Medulla oblongata (tissue), 1 donor: Measurements from ENCODE around the gene QKI.
"Not testable (repeated sequence)": the region's sequence is repeated elsewhere in the genome, so short reads cannot be mapped to it uniquely, and the experiment has no call there.

Source experiments
- DNase-seq: peaks from one replicate; pipeline ENCODE4 v3.0.0-alpha.2; 2015; ENCODE audit errors: extremely low spot score

QKI gene

GRCh38 chr6:163414946-163415619 lies 565 bp downstream of the QKI start:
- no peak for DNase-seq

GRCh38 chr6:163415620-163416556 lies 1.4 kb downstream of the QKI start:
- DNase-seq, result peak; percentile 66

- DNase-seq, result peak; percentile 93
Observed at GRCh38 chr6:163416557-163417253, 2.2 kb downstream of the QKI start.

- peak; percentile 63 for DNase-seq
Observed at GRCh38 chr6:163417595-163417994, 3.1 kb downstream of the QKI start.

- DNase-seq, result no peak
Observed at GRCh38 chr6:163418311-163419029, 4.0 kb downstream of the QKI start.

- peak; percentile 66 for DNase-seq
Observed at GRCh38 chr6:163419413-163420288, 5.1 kb downstream of the QKI start.

GRCh38 chr6:163420289-163420614 lies 5.7 kb downstream of the QKI start:
- DNase-seq, result peak; percentile 63

GRCh38 chr6:163422550-163422949 lies 8.0 kb downstream of the QKI start:
- no peak for DNase-seq

GRCh38 chr6:163423696-163424095 lies 9.2 kb downstream of the QKI start:
- DNase-seq, result no peak

GRCh38 chr6:163427498-163428254 lies 13.2 kb downstream of the QKI start:
- DNase-seq, result no peak

GRCh38 chr6:163428373-163428772 lies 13.9 kb downstream of the QKI start:
- DNase-seq, result no peak

- no peak for DNase-seq
Observed at GRCh38 chr6:163429858-163430448, 15.4 kb downstream of the QKI start.

- no peak for DNase-seq
Observed at GRCh38 chr6:163432300-163432699, 17.8 kb downstream of the QKI start.

- DNase-seq, result not testable (repeated sequence)
Observed at GRCh38 chr6:163433486-163433885, 19.0 kb downstream of the QKI start.

- no peak for DNase-seq
Observed at GRCh38 chr6:163435023-163435422, 20.5 kb downstream of the QKI start.

GRCh38 chr6:163436843-163437242 lies 22.3 kb downstream of the QKI start:
- DNase-seq, result no peak

GRCh38 chr6:163437466-163437865 lies 22.9 kb downstream of the QKI start:
- DNase-seq, result no peak

- DNase-seq, result no peak
Observed at GRCh38 chr6:163438298-163438939, 23.9 kb downstream of the QKI start.

- peak; percentile 68 for DNase-seq
Observed at GRCh38 chr6:163438940-163439335, 24.4 kb downstream of the QKI start.
